ENCODE data around the gene MESP2. TPM values are rescaled to one million over a fixed set of nuclear protein-coding genes. Genes with fewer than 3 reads are reported as not detected.

The MESP2 gene
- total and polyA plus RNA-seq, 2 of the 13 experiments (the other 11 are each of a cell fraction or from before 2014, with no cell fraction given), result not detected

GRCh38 chr15:89806559-89807550 is 30.7 kb downstream of the MESP2 start (continued):
- TF ChIP-seq PRDM4 (CRISPR knock-in tag; IDR thresholded peaks at IDR 0.05; ENCODE audit: borderline replicate concordance) (no peak), ZNF230 (CRISPR knock-in tag; IDR thresholded peaks at IDR 0.05) (no peak), ZSCAN30 (CRISPR knock-in tag; IDR thresholded peaks at IDR 0.05) (peak; percentile 71; the same call in 1 of the 2 replicates), MYC (CRISPR knock-in tag; IDR thresholded peaks at IDR 0.05; ENCODE audit: borderline replicate concordance) (peak; percentile 84; the same call in 1 of the 2 replicates), MED1 (CRISPR knock-in tag; IDR thresholded peaks at IDR 0.05) (peak; percentile 91), SIX4 (CRISPR knock-in tag; IDR thresholded peaks at IDR 0.05) (peak; percentile 99), PHF5A (CRISPR knock-in tag; IDR thresholded peaks at IDR 0.05; ENCODE audit: low read depth, unreplicated experiment) (no peak), ZNF574 (CRISPR knock-in tag; IDR thresholded peaks at IDR 0.05) (peak; percentile 82), RFXAP (CRISPR knock-in tag; IDR thresholded peaks at IDR 0.05; ENCODE audit: borderline replicate concordance) (0 out of 2 replicates have a peak, but pooled peaks have one; percentile 49), CREB3 (CRISPR knock-in tag; IDR thresholded peaks at IDR 0.05) (no peak; the same call in 1 of the 2 replicates), XBP1 (CRISPR knock-in tag; IDR thresholded peaks at IDR 0.05) (peak; percentile 32; the same call in 1 of the 2 replicates), WIZ (CRISPR knock-in tag; IDR thresholded peaks at IDR 0.05) (no peak), ZNF572 (CRISPR knock-in tag; IDR thresholded peaks at IDR 0.05) (0 out of 2 replicates have a peak, but pooled peaks have one; percentile 51), GRHL1 (CRISPR knock-in tag; conservative IDR thresholded peaks at IDR 0.05) (no peak), EEA1 (CRISPR knock-in tag; IDR thresholded peaks at IDR 0.05; ENCODE audit: borderline replicate concordance) (no peak), KDM3A (CRISPR knock-in tag; IDR thresholded peaks at IDR 0.05; ENCODE audit: low read depth) (no peak), REXO4 (CRISPR knock-in tag; IDR thresholded peaks at IDR 0.05; ENCODE audit: borderline replicate concordance) (no peak), NR0B2 (CRISPR knock-in tag; IDR thresholded peaks at IDR 0.05) (0 out of 2 replicates have a peak, but pooled peaks have one; percentile 6), FOXA3 (CRISPR knock-in tag; IDR thresholded peaks at IDR 0.05) (peak; percentile 79)
